ENCODE data around the gene OLFM1. TPM values are rescaled to one million over a fixed set of nuclear protein-coding genes. Genes with fewer than 3 reads are reported as not detected.
"Not testable (repeated sequence)": the region's sequence is repeated elsewhere in the genome, so short reads cannot be mapped to it uniquely, and the experiment has no call there.

The OLFM1 gene
- total and polyA plus RNA-seq, 9 of the 15 experiments (the other 6 are each of a cell fraction or from before 2014, with no cell fraction given) = not detected

DNA sequence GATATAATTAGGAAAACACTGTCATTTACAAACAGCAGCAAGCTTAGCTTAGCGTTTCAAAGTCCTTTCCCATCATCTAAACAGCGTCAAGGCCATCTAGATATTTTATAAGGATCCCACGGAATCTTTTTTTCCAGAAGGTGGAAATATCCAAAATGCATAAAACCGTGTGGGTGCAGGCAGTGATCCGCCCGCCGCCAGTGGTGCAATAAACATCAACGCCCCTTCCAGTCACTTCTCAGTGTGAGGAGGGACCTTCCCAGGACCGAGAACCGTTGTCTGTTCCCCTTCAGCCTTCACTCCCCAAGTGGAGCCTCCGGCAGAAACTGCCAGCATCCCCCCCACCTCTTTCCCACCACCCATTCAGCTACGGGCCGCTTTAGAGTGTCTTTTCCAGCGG is 22.9 kb downstream of the OLFM1 start:
- no peaks in the 10 kb centered on the region for H3K4me1 ChIP-seq (replicated peaks in 1 of 2; ENCODE audit: control insufficient read depth in 2 of 2, insufficient read depth in 2 of 2, low read length in 2 of 2)
- H2AFZ ChIP-seq (ENCODE audit: low read depth, low read length) = no peak overlapping the region
- BruUV-seq (replicated peaks) = no TSS peak
- no peak overlapping the region for H3K4me2 ChIP-seq (ENCODE audit: insufficient read depth, low read length)
- no peaks in the 10 kb centered on the region for H3K9me1 ChIP-seq (ENCODE audit: control insufficient read depth, insufficient read depth, low read length)
- CTCF ChIA-PET (ENCODE audit: low intra/inter-chr PET ratio) = no interaction called here
- no peak overlapping the region for H3K9ac ChIP-seq (ENCODE audit: insufficient read depth in 1 of 2, low read depth in 2 of 2, low read length in 2 of 2)
- no peaks in the 10 kb centered on the region for H3K79me2 ChIP-seq (ENCODE audit: control insufficient read depth, insufficient read depth, low read length)
- intact Hi-C loops (cut with micrococcal nuclease) = no loop called here
- POLR2A ChIA-PET = interaction anchor here (0.6 to 0.7 kb wide), 3 partner anchors 10 to 270 kb away, joined by 3 to 4 read pairs (median 3); no protein-coding TSS in a partner anchor
- ATAC-seq (no peak), FAIRE-seq (no peak), DNase-seq (ENCODE audit: extremely low read depth in 1 of 4, low spot score in 3 of 4) (no peak)
- H3K36me3 ChIP-seq (ENCODE audit: control insufficient read depth, insufficient read depth, low read length) = no peaks in the 10 kb centered on the region
- no peak for TF ChIP-seq HOMEZ (CRISPR knock-in tag; IDR thresholded peaks at IDR 0.05)
- TF ChIP-seq ARID1B (IDR thresholded peaks at IDR 0.05) = no peak
- no peak for TF ChIP-seq YBX1 (IDR thresholded peaks at IDR 0.05)
- no peak for TF ChIP-seq RUNX1 (IDR thresholded peaks at IDR 0.05; ENCODE audit: low read depth)
- no peak for TF ChIP-seq ZNF695 (CRISPR knock-in tag; IDR thresholded peaks at IDR 0.05)
- no peak for TF ChIP-seq ARID3A (IDR thresholded peaks at IDR 0.05; ENCODE audit: borderline replicate concordance, low read depth, low read length)
- TF ChIP-seq RHOXF2B (CRISPR knock-in tag; conservative IDR thresholded peaks at IDR 0.05) = no peak
- TF ChIP-seq SNRNP70 (optimal IDR thresholded peaks at IDR 0.05; ENCODE audit: low read depth, low read length) = no peak
- TF ChIP-seq, protein P1, sequence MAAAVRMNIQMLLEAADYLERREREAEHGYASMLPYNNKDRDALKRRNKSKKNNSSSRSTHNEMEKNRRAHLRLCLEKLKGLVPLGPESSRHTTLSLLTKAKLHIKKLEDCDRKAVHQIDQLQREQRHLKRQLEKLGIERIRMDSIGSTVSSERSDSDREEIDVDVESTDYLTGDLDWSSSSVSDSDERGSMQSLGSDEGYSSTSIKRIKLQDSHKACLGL (CRISPR knock-in tag; IDR thresholded peaks at IDR 0.05; ENCODE audit: borderline replicate concordance, poor library complexity, severe bottlenecking) = no peak
- in situ Hi-C loops (cut with MboI) = no loop called here
- no peaks in the 10 kb centered on the region for H3K9me3 ChIP-seq (replicated peaks; ENCODE audit: control insufficient read depth, insufficient read depth, low read depth, low read length)
- peaks cover 16 to 84% of the 10 kb centered on the region in 2 experiments; a peak in 4 of 5 replicates for H3K27me3 ChIP-seq (ENCODE audit: control insufficient read depth in 2 of 2, insufficient read depth in 2 of 2, low read length in 2 of 2)
- H3K27ac ChIP-seq (ENCODE audit: extremely low read depth, low read depth, low read length) = no peak overlapping the region
- 2% methylated on average over 14 of the region's 14 CpGs for WGBS (ENCODE audit: insufficient coverage, low coverage, missing lambda C conversion rate)
- H3K4me3 ChIP-seq = no peak overlapping the region
- H4K20me1 ChIP-seq (replicated peaks; ENCODE audit: control insufficient read depth, insufficient read depth, low read length) = peaks cover 9% of the 10 kb centered on the region

DNA sequence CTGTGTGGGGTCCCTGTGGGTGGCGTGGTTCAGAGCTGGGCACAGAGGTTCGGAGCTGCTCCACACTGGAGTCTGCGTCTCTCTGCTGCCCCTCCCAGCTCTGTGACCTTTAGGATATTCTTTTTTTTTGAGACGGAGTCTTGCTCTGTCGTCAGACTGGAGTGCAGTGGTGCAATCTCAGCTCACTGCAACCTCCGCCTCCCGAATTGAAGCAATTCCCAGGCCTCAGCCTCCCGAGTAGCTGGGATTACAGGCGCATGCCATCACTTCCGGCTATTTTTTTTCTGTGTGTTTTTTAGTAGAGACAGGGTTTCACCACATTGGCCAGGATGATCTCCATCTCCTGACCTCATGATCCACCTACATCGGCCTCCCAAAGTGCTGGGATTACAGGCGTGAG is 24.1 kb downstream of the OLFM1 start:
- not testable (repeated sequence) for H3K9ac ChIP-seq (ENCODE audit: insufficient read depth in 1 of 2, low read depth in 2 of 2, low read length in 2 of 2); H4K20me1 ChIP-seq (replicated peaks; ENCODE audit: control insufficient read depth, insufficient read depth, low read length)
- POLR2A ChIA-PET = interaction anchor here (0.6 kb wide), 1 partner anchor 316 kb away, joined by 3 read pairs; no protein-coding TSS in a partner anchor

More for the DNA sequence above, 24.1 kb downstream of the OLFM1 start:
- H3K27ac ChIP-seq (ENCODE audit: extremely low read depth, low read depth, low read length); H3K36me3 ChIP-seq (ENCODE audit: control insufficient read depth, insufficient read depth, low read length); H3K9me1 ChIP-seq (ENCODE audit: control insufficient read depth, insufficient read depth, low read length); in situ Hi-C loops (cut with MboI); H3K79me2 ChIP-seq (ENCODE audit: control insufficient read depth, insufficient read depth, low read length); H3K4me1 ChIP-seq (replicated peaks in 1 of 2; ENCODE audit: control insufficient read depth in 2 of 2, insufficient read depth in 2 of 2, low read length in 2 of 2); H3K4me2 ChIP-seq (ENCODE audit: insufficient read depth, low read length); BruUV-seq (replicated peaks); CTCF ChIA-PET (ENCODE audit: low intra/inter-chr PET ratio); intact Hi-C loops (cut with micrococcal nuclease); H2AFZ ChIP-seq (ENCODE audit: low read depth, low read length); FAIRE-seq; H3K4me3 ChIP-seq; DNase-seq (ENCODE audit: extremely low read depth in 1 of 4, low spot score in 3 of 4); H3K9me3 ChIP-seq (replicated peaks; ENCODE audit: control insufficient read depth, insufficient read depth, low read depth, low read length); ATAC-seq: not testable (repeated sequence)
- 4% methylated on average over 11 of the region's 12 CpGs for WGBS (ENCODE audit: insufficient coverage, low coverage, missing lambda C conversion rate)
- peaks cover 16 to 84% of the 10 kb centered on the region in 2 experiments for H3K27me3 ChIP-seq (ENCODE audit: control insufficient read depth in 2 of 2, insufficient read depth in 2 of 2, low read length in 2 of 2)

Data from K562 (cell line).